ENCODE data around the gene RHOBTB3. TPM values are rescaled to one million over a fixed set of nuclear protein-coding genes. Genes with fewer than 3 reads are reported as not detected.

The RHOBTB3 gene
- total RNA-seq, 1 donor from 2014 or later = 22.8 TPM

DNA sequence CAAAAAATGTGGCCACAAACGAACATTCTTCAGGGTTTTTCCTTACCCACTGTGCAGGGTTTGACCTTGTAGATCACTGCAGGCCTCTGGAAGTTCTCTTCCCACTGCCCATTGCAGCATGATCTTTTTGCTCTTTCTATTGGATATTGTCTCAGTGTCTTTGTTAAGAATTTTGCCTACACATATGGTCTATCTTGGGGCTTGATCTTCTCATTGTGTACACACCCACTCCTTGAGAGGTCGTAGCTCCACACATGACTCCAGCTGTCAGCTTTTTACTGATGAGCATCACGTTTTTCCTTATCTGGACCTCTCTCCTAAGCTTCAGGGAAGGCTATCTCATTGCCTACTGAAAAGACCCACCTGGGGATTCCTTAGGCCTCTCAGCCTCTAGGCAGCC is 94.4 kb downstream of the RHOBTB3 start:
- Mint-ChIP-seq H3K36me3 (ENCODE audit: low read depth, unreplicated experiment) (no peaks in the 10 kb centered on the region), H3K4me1 (ENCODE audit: unreplicated experiment) (peaks cover 38% of the 10 kb centered on the region)
- TF ChIP-seq, protein P1, sequence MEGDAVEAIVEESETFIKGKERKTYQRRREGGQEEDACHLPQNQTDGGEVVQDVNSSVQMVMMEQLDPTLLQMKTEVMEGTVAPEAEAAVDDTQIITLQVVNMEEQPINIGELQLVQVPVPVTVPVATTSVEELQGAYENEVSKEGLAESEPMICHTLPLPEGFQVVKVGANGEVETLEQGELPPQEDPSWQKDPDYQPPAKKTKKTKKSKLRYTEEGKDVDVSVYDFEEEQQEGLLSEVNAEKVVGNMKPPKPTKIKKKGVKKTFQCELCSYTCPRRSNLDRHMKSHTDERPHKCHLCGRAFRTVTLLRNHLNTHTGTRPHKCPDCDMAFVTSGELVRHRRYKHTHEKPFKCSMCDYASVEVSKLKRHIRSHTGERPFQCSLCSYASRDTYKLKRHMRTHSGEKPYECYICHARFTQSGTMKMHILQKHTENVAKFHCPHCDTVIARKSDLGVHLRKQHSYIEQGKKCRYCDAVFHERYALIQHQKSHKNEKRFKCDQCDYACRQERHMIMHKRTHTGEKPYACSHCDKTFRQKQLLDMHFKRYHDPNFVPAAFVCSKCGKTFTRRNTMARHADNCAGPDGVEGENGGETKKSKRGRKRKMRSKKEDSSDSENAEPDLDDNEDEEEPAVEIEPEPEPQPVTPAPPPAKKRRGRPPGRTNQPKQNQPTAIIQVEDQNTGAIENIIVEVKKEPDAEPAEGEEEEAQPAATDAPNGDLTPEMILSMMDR (IDR thresholded peaks at IDR 0.05; ENCODE audit: unreplicated experiment) = no peak

DNA sequence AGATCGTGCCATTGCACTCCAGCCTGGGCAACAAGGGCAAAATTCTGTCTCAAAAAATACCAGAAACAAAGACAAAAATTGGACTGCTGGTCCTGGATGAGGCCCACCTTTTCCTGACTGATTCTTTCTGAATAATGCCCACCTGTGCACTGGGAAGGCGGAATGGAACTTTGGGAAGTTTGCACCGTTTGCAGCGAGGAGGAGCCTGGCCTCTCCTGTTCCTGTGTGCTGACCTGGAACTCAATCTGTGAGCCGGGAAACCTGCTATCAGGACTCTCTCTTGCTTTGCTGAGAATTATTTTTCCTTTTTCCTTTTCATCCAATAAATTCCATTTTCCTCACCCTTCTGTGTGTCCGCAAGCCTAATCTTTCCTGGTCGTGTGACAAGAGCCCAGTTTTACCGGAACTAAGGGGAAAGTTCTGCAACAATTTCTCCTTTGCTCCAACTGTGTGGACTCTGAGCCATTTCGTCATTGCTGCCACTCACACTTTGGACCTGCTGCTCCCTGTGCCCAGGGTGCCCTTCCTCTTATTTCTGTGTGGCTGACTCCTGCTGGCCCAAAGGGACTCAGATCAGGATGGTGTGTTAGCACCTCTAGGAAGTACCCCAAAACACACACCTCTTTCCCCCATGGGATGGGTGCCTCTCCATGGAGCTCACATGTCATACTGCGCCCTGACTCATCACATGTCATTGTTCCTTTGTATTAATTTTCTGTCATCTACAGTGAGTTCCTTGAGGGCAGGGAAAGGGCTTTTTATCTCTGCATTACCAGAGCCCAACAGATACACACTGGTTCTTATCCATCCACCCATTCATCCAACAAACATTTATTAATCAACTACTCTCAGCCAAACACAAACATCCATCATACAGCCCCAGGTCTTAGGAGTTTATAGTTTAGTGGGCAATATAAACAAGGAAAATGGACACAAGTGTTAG is 96.1 kb downstream of the RHOBTB3 start:
- peak overlapping the region; percentile 32 for H3K27ac Mint-ChIP-seq (ENCODE audit: unreplicated experiment)
- no peak overlapping the region for H3K4me3 Mint-ChIP-seq (ENCODE audit: unreplicated experiment)
- TF ChIP-seq, protein P1 (IDR thresholded peaks at IDR 0.05; ENCODE audit: unreplicated experiment) = no peak
- H3K27me3 Mint-ChIP-seq (ENCODE audit: unreplicated experiment) = peaks cover 7% of the 10 kb centered on the region
- no peaks in the 10 kb centered on the region for H3K36me3 Mint-ChIP-seq (ENCODE audit: low read depth, unreplicated experiment)
- H3K9me3 Mint-ChIP-seq (ENCODE audit: unreplicated experiment) = no peaks in the 10 kb centered on the region
- H3K4me1 Mint-ChIP-seq (ENCODE audit: unreplicated experiment) = peaks cover 26% of the 10 kb centered on the region
- no peak for DNase-seq (ENCODE audit: low spot score)

More for the DNA sequence above, 94.4 kb downstream of the RHOBTB3 start:
- Mint-ChIP-seq H3K9me3 (ENCODE audit: unreplicated experiment) (no peaks in the 10 kb centered on the region), H3K4me3 (ENCODE audit: unreplicated experiment) (no peak overlapping the region), H3K27me3 (ENCODE audit: unreplicated experiment) (peaks cover 12% of the 10 kb centered on the region), H3K27ac (ENCODE audit: unreplicated experiment) (no peak overlapping the region)
- no peak for DNase-seq (ENCODE audit: low spot score)

DNA sequence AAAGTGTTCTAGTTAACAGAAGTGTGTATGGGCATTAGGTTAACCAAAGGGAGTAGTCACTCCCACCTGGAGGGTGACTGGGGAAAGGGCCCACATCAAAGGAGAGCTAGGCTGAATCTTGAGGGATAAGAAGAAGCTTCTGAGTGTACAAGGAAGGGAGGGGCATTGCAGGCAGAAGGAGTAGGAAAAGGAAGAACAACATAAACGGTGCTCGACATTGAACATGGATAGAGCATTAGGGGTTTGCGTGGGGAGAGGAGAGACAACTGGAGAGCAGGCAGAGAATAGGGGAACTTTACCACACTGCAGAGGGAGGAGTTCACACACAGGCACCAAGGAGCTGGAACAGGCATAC is 96.7 kb downstream of the RHOBTB3 start:
- TF ChIP-seq, protein P1 (IDR thresholded peaks at IDR 0.05; ENCODE audit: unreplicated experiment) = no peak
- Mint-ChIP-seq H3K9me3 (ENCODE audit: unreplicated experiment) (no peaks in the 10 kb centered on the region), H3K4me3 (ENCODE audit: unreplicated experiment) (no peak overlapping the region)

DNA sequence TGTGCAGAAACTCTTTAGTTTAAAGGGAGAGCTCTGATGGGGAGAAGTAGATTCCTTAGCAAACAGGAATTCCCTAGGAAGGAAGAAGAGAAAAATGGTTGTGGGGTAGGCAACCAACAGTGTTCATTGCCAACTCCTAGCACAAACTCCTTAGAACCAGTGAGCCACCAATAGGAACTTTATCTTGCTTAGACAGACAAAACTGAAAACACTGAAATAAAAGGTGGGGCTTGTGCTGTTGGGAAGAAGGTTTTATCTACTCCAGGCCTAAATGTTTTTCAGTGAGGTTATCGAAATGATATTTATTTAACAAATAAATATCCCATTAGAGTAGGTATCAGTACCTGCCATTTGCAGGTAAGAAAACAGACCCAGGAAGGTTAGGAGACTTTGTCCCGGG is 99.1 kb downstream of the RHOBTB3 start:
- Mint-ChIP-seq H3K27ac (ENCODE audit: unreplicated experiment) (no peak overlapping the region), H3K27me3 (ENCODE audit: unreplicated experiment) (peaks cover 4% of the 10 kb centered on the region), H3K4me1 (ENCODE audit: unreplicated experiment) (peaks cover 6% of the 10 kb centered on the region), H3K36me3 (ENCODE audit: low read depth, unreplicated experiment) (no peaks in the 10 kb centered on the region), H3K9me3 (ENCODE audit: unreplicated experiment) (no peaks in the 10 kb centered on the region), H3K4me3 (ENCODE audit: unreplicated experiment) (no peak overlapping the region)
- TF ChIP-seq, protein P1 (IDR thresholded peaks at IDR 0.05; ENCODE audit: unreplicated experiment) = no peak
- no peak for DNase-seq (ENCODE audit: low spot score)

More for the DNA sequence above, 96.7 kb downstream of the RHOBTB3 start:
- Mint-ChIP-seq H3K36me3 (ENCODE audit: low read depth, unreplicated experiment) (no peaks in the 10 kb centered on the region), H3K27me3 (ENCODE audit: unreplicated experiment) (peaks cover 7% of the 10 kb centered on the region), H3K27ac (ENCODE audit: unreplicated experiment) (peak overlapping the region; percentile 32), H3K4me1 (ENCODE audit: unreplicated experiment) (peaks cover 20% of the 10 kb centered on the region)
- DNase-seq (ENCODE audit: low spot score) = no peak

DNA sequence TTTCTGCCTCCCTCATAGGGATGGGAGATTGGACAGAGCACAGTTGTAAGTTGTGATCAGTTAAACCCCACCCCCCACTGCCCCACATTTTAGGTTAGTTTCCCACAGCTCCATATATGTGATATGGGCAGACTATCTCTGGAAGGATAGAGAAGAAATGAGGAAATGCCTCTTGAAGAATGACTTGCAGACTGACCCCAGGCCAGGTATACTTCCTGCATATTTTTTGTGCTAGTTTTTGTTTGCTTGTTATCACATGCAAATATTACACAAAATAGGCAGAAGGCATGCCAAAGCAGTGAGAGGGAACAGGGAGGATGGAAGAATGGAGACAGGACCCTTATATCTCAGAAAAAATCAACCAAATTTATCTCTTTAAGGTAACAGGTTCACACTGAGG is 101.5 kb downstream of the RHOBTB3 start:
- peaks cover 5% of the 10 kb centered on the region for H3K27me3 Mint-ChIP-seq (ENCODE audit: unreplicated experiment)
- H3K27ac Mint-ChIP-seq (ENCODE audit: unreplicated experiment) = no peak overlapping the region
- peaks cover 8% of the 10 kb centered on the region for H3K4me1 Mint-ChIP-seq (ENCODE audit: unreplicated experiment)
- H3K36me3 Mint-ChIP-seq (ENCODE audit: low read depth, unreplicated experiment) = peaks cover 1% of the 10 kb centered on the region
- TF ChIP-seq, protein P1 (IDR thresholded peaks at IDR 0.05; ENCODE audit: unreplicated experiment) = no peak
- DNase-seq (ENCODE audit: low spot score) = no peak
- no peak overlapping the region for H3K4me3 Mint-ChIP-seq (ENCODE audit: unreplicated experiment)
- no peaks in the 10 kb centered on the region for H3K9me3 Mint-ChIP-seq (ENCODE audit: unreplicated experiment)

Data from endothelial cell (in vitro differentiated cells).